Progenitor cell of endocrine pancreas (in vitro differentiated cells): ENCODE data around the gene SPINK9. TPM values are rescaled to one million over a fixed set of nuclear protein-coding genes. Genes with fewer than 3 reads are reported as not detected.

Experiments used
- DNase-seq: peaks from one replicate; pipeline ENCODE4 v3.0.0; 2021; ENCODE audit warnings: low spot score; ENCODE audit not compliant: unreplicated experiment
- H3K27ac Mint-ChIP-seq: 2 replicates; pipeline ENCODE4 v1.8.0; 2021; ENCODE audit warnings: mild to moderate bottlenecking, moderate library complexity, mixed read lengths
- H3K27me3 Mint-ChIP-seq: 2 replicates; pipeline ENCODE4 v1.8.0; 2021; ENCODE audit warnings: mixed read lengths
- H3K36me3 Mint-ChIP-seq: 2 replicates; pipeline ENCODE4 v1.8.0; 2022; ENCODE audit warnings: mixed read lengths; ENCODE audit not compliant: insufficient read depth
- H3K4me1 Mint-ChIP-seq: 2 replicates; pipeline ENCODE4 v1.8.0; 2021; ENCODE audit warnings: low read depth, mixed read lengths
- H3K4me3 Mint-ChIP-seq: 2 replicates; pipeline ENCODE4 v1.8.0; 2021; ENCODE audit warnings: low read depth, mild to moderate bottlenecking, moderate library complexity, mixed read lengths
- H3K9me3 Mint-ChIP-seq: 2 replicates; pipeline ENCODE4 v1.8.0; 2021; ENCODE audit warnings: low read depth, mixed read lengths
- CTCF ChIP-seq: fragments of 200-600 bp; sonication (generic); IDR thresholded peaks from one replicate; pipeline ENCODE4 v1.5.0; 2021; ENCODE audit warnings: antibody characterized with exemption, mild to moderate bottlenecking; ENCODE audit not compliant: unreplicated experiment
- total RNA-seq: library from RNA; stranded (reverse); gene quantifications from 2 replicates; pipeline ENCODE4 v1.2.1, GENCODE V29; 2021

Gene SPINK9
- total RNA-seq, 1 donor from 2014 or later = not detected

GRCh38 chr5:148333262-148333849 is 2.0 kb upstream of the SPINK9 start:
- peaks cover 6% of the 10 kb centered on the region for H3K36me3 Mint-ChIP-seq
- TF ChIP-seq CTCF = no peak

GRCh38 chr5:148336704-148337435 is 1.5 kb downstream of the SPINK9 start:
- Mint-ChIP-seq H3K36me3 (no peaks in the 10 kb centered on the region), H3K4me3 (no peak overlapping the region), H3K27ac (no peak overlapping the region), H3K9me3 (no peaks in the 10 kb centered on the region), H3K4me1 (no peaks in the 10 kb centered on the region), H3K27me3 (no peaks in the 10 kb centered on the region)
- no peak for DNase-seq
- no peak for TF ChIP-seq CTCF

More at GRCh38 chr5:148333262-148333849, 2.0 kb upstream of the SPINK9 start:
- H3K27ac Mint-ChIP-seq = no peak overlapping the region
- H3K4me3 Mint-ChIP-seq = no peak overlapping the region
- H3K27me3 Mint-ChIP-seq = no peaks in the 10 kb centered on the region
- H3K4me1 Mint-ChIP-seq = no peaks in the 10 kb centered on the region
- H3K9me3 Mint-ChIP-seq = peaks cover 17% of the 10 kb centered on the region
- DNase-seq = no peak

GRCh38 chr5:148342371-148343045 is 7.1 kb downstream of the SPINK9 start:
- no peak for DNase-seq
- no peak for TF ChIP-seq CTCF
- Mint-ChIP-seq H3K27ac (no peak overlapping the region), H3K36me3 (no peaks in the 10 kb centered on the region), H3K9me3 (no peaks in the 10 kb centered on the region), H3K27me3 (no peaks in the 10 kb centered on the region), H3K4me1 (no peaks in the 10 kb centered on the region), H3K4me3 (no peak overlapping the region)

- no peak overlapping the region for H3K4me3 Mint-ChIP-seq
- no peak overlapping the region for H3K27ac Mint-ChIP-seq
- no peak for DNase-seq
- H3K36me3 Mint-ChIP-seq = no peaks in the 10 kb centered on the region
- H3K4me1 Mint-ChIP-seq = no peaks in the 10 kb centered on the region
- no peak for TF ChIP-seq CTCF
- no peaks in the 10 kb centered on the region for H3K27me3 Mint-ChIP-seq
- H3K9me3 Mint-ChIP-seq = no peaks in the 10 kb centered on the region
Measured at GRCh38 chr5:148343046-148343407, 7.7 kb downstream of the SPINK9 start.

- no peak for DNase-seq
- H3K4me3 Mint-ChIP-seq = no peak overlapping the region
- H3K27me3 Mint-ChIP-seq = no peaks in the 10 kb centered on the region
- no peak for TF ChIP-seq CTCF
- H3K4me1 Mint-ChIP-seq = no peaks in the 10 kb centered on the region
- no peak overlapping the region for H3K27ac Mint-ChIP-seq
- no peaks in the 10 kb centered on the region for H3K9me3 Mint-ChIP-seq
- no peaks in the 10 kb centered on the region for H3K36me3 Mint-ChIP-seq
Measured at GRCh38 chr5:148343603-148344487, 8.5 kb downstream of the SPINK9 start.
